ENCODE data around the gene MACROH2A1.

DNA sequence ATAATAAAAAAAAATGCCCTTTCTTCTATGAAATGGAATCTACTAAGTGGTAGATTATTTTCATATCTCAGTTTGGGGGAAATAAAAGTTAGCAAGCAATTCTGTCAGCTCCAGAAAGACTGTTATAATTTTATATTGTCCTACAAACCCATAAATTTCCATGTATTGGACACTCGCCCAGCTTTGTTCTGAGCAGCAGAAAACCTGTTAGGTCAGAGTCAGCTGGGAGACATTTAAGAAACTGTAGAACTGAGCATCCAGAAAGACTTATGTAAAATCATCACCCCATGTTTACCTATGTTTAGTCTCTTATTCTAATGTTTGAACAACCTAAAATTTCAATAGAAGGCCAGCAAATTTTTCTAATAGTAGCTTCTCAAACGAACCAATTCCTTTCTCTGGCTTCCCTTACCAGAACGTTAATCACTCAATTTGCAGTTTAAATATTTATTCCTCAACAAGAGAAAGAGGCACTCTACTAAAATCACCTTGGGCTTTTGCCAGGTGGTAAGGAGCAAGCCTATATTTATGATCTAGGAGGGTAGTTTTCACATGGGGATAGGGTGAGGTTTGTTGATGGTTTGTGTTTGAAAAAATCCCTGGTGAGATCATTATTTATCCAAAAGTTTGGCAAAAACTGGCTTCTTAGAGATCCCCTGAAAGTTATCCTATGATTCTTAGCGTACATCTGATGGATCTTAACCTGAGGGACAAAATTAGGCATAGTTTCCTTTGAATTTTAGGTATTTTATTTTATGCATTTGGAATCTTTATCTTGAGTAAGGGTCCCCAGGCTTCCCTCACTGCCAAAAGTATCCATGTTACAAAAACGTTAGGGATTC lies 34.4 kb downstream of the MACROH2A1 start:
- TF ChIP-seq, protein P1, sequence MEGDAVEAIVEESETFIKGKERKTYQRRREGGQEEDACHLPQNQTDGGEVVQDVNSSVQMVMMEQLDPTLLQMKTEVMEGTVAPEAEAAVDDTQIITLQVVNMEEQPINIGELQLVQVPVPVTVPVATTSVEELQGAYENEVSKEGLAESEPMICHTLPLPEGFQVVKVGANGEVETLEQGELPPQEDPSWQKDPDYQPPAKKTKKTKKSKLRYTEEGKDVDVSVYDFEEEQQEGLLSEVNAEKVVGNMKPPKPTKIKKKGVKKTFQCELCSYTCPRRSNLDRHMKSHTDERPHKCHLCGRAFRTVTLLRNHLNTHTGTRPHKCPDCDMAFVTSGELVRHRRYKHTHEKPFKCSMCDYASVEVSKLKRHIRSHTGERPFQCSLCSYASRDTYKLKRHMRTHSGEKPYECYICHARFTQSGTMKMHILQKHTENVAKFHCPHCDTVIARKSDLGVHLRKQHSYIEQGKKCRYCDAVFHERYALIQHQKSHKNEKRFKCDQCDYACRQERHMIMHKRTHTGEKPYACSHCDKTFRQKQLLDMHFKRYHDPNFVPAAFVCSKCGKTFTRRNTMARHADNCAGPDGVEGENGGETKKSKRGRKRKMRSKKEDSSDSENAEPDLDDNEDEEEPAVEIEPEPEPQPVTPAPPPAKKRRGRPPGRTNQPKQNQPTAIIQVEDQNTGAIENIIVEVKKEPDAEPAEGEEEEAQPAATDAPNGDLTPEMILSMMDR (IDR thresholded peaks at IDR 0.05; ENCODE audit: insufficient read depth, low read length, poor library complexity, severe bottlenecking): no peak
- TF ChIP-seq EZH2phosphoT487 (conservative IDR thresholded peaks at IDR 0.05; ENCODE audit: low read length): no peak
